SK-N-SH treated with all-trans-retinoic acid at 6 μM for 48 hours (cell line): ENCODE results near the gene PCDHB15.

Experiments
- ARNTL ChIP-seq: fragments of 450-650 bp; formaldehyde crosslinking; IDR thresholded peaks from 2 replicates; pipeline ENCODE4 v1.5.0; 2020; ENCODE audit warnings: low read depth, mild to moderate bottlenecking, moderate library complexity, borderline replicate concordance
- BACH2 ChIP-seq: fragments of 250-450 bp; sonication (Bioruptor Pico); IDR thresholded peaks from 2 replicates; pipeline ENCODE4 v1.9.0; 2021; ENCODE audit warnings: mild to moderate bottlenecking, borderline replicate concordance
- CREB5 ChIP-seq: fragments of 250-450 bp; sonication (Bioruptor Pico); IDR thresholded peaks from 2 replicates; pipeline ENCODE4 v1.5.1; 2020; ENCODE audit warnings: low read depth, mild to moderate bottlenecking, moderate library complexity
- CSDC2 ChIP-seq: fragments of 250-450 bp; sonication (Bioruptor Pico); IDR thresholded peaks from 2 replicates; pipeline ENCODE4 v1.5.0; 2020; ENCODE audit warnings: mild to moderate bottlenecking, moderate library complexity
- ESRRG ChIP-seq: fragments of 250-450 bp; sonication (Bioruptor Pico); IDR thresholded peaks from 2 replicates; pipeline ENCODE4 v1.6.1; 2021; ENCODE audit warnings: mild to moderate bottlenecking
- GLIS3 ChIP-seq: fragments of 250-450 bp; sonication (Bioruptor Pico); IDR thresholded peaks from 2 replicates; pipeline ENCODE4 v1.5.0; 2020; ENCODE audit warnings: mild to moderate bottlenecking, moderate library complexity
- POU6F1 ChIP-seq: fragments of 250-450 bp; sonication (Bioruptor Pico); IDR thresholded peaks from 2 replicates; pipeline ENCODE4 v1.8.0; 2021; ENCODE audit warnings: low read depth, mild to moderate bottlenecking, moderate library complexity, borderline replicate concordance
- PPARA ChIP-seq: fragments of 250-450 bp; sonication (Bioruptor Pico); IDR thresholded peaks from 2 replicates; pipeline ENCODE4 v1.5.0; 2020; ENCODE audit warnings: mild to moderate bottlenecking, borderline replicate concordance
- RARB ChIP-seq: fragments of 250-450 bp; sonication (Bioruptor Pico); IDR thresholded peaks from 2 replicates; pipeline ENCODE4 v1.8.0; 2021; ENCODE audit warnings: mild to moderate bottlenecking, moderate library complexity
- SNAI2 ChIP-seq: fragments of 250-450 bp; sonication (Bioruptor Pico); IDR thresholded peaks from 2 replicates; pipeline ENCODE4 v1.5.0; 2020; ENCODE audit warnings: mild to moderate bottlenecking, moderate library complexity
- ZFP3 ChIP-seq: fragments of 250-450 bp; sonication (Bioruptor Pico); IDR thresholded peaks from 2 replicates; pipeline ENCODE4 v1.5.0; 2020; ENCODE audit warnings: mild to moderate bottlenecking, moderate library complexity
- ZFP30 ChIP-seq: fragments of 450-650 bp; formaldehyde crosslinking; IDR thresholded peaks from 2 replicates; pipeline ENCODE4 v1.5.0; 2022; ENCODE audit warnings: mild to moderate bottlenecking, moderate library complexity
- ZNF70 ChIP-seq: fragments of 450-650 bp; formaldehyde crosslinking; IDR thresholded peaks from 2 replicates; pipeline ENCODE4 v1.5.0; 2020; ENCODE audit warnings: mild to moderate bottlenecking, moderate library complexity
- TF ChIP-seq, protein P1 (sequence below): fragments of 250-450 bp; sonication (Bioruptor Pico); IDR thresholded peaks from 2 replicates; pipeline ENCODE4 v1.8.0; 2020; ENCODE audit warnings: mild to moderate bottlenecking, moderate library complexity, borderline replicate concordance

DNA sequence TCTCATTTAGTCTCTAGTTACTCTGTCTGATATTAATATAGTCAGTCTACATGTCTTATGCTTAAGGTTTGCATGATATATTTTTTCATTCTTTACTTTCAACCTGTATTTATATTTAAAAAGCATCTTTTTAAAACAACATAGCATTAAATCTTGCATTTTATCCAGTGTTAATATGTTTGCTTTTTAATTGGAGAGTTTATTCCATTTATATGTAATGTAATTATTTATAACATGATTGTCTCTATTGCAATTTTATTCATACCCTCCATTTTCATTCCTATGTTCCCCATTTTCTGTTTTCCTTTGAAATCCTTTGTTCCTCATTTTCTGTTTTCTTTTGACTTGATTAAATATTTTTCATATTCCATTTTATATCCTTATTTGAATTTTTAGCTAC lies 13.3 kb downstream of the PCDHB15 start:
- TF ChIP-seq, protein P1, sequence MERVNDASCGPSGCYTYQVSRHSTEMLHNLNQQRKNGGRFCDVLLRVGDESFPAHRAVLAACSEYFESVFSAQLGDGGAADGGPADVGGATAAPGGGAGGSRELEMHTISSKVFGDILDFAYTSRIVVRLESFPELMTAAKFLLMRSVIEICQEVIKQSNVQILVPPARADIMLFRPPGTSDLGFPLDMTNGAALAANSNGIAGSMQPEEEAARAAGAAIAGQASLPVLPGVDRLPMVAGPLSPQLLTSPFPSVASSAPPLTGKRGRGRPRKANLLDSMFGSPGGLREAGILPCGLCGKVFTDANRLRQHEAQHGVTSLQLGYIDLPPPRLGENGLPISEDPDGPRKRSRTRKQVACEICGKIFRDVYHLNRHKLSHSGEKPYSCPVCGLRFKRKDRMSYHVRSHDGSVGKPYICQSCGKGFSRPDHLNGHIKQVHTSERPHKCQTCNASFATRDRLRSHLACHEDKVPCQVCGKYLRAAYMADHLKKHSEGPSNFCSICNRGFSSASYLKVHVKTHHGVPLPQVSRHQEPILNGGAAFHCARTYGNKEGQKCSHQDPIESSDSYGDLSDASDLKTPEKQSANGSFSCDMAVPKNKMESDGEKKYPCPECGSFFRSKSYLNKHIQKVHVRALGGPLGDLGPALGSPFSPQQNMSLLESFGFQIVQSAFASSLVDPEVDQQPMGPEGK (CRISPR knock-in tag), result no peak
- TF ChIP-seq RARB (CRISPR knock-in tag), result no peak
- TF ChIP-seq GLIS3, result no peak
- TF ChIP-seq ZFP30 (CRISPR knock-in tag), result no peak
- no peak for TF ChIP-seq ARNTL (CRISPR knock-in tag)
- TF ChIP-seq CREB5, result no peak
- no peak for TF ChIP-seq SNAI2
- TF ChIP-seq ZNF70 (CRISPR knock-in tag), result no peak
- no peak for TF ChIP-seq PPARA (CRISPR knock-in tag)
- no peak for TF ChIP-seq BACH2 (CRISPR knock-in tag)
- TF ChIP-seq POU6F1 (CRISPR knock-in tag), result no peak
- no peak for TF ChIP-seq CSDC2 (CRISPR knock-in tag)
- no peak for TF ChIP-seq ZFP3 (CRISPR knock-in tag)
- TF ChIP-seq ESRRG (CRISPR knock-in tag), result no peak
